Retinal pigment epithelial cell (primary cell): Measurements from ENCODE around the gene HARBI1.

Experiments used
- DNase-seq: peaks from one replicate; pipeline ENCODE4 v3.0.0-alpha.2; 2010; ENCODE audit warnings: low read depth
- H3K4me3 ChIP-seq: 2 replicates; pipeline ENCODE4 v1.5.1; 2011; ENCODE audit warnings: mild to moderate bottlenecking, low read length, control low read depth, moderate library complexity
- CTCF ChIP-seq: conservative IDR thresholded peaks from 2 replicates; pipeline ENCODE4 v1.5.1; 2011; ENCODE audit warnings: low read depth, low read length, control low read depth, inconsistent platforms

HARBI1 gene

GRCh38 chr11:46635557-46636139, 18.6 kb upstream of the HARBI1 start:
- no peak for TF ChIP-seq CTCF
- no peak for DNase-seq
- no peak overlapping the region for H3K4me3 ChIP-seq

- no peak for TF ChIP-seq CTCF
- DNase-seq, result no peak
- H3K4me3 ChIP-seq, result no peak overlapping the region
Observed at GRCh38 chr11:46633291-46634217, 16.5 kb upstream of the HARBI1 start.

DNA sequence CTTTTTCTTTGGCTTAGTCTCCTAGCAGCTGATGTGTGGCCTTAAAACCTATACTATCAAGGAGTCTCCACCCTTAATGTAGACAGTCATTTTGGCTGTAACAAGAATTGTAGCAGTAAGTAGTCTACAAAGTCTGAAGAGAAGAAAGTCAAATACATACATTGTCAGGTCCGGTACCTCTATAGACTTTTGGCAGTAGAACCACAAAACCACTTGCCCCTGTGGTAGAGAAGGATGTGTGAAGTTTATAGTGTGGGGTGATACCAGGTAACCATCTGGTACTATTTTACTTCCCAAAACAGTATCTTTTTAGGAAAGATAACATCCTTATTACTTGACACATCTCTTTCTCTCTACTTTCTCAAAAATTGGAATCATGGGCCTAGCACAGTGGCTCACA, 15.5 kb upstream of the HARBI1 start:
- DNase-seq, result no peak
- no peak for TF ChIP-seq CTCF
- H3K4me3 ChIP-seq, result no peak overlapping the region

DNA sequence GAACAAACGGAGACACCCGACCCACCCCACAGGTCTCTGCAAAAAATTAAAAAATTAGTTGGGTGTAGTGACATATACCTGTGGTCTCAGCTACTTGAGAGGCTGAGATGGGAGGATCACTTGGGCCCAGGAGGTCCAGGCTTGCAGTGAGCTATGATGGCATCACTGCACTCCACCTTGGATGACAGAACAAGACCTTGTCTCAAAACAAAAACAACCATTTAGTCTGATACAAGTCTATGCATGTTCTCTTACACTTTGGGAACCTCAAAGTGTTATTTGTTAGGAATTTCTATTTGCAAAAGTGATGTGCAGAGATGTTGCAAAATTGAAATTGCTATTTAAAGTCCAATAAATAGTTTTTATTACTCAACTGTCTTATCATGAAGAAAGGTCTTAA, 14.6 kb upstream of the HARBI1 start:
- no peak overlapping the region for H3K4me3 ChIP-seq
- no peak for DNase-seq
- TF ChIP-seq CTCF, result no peak

DNA sequence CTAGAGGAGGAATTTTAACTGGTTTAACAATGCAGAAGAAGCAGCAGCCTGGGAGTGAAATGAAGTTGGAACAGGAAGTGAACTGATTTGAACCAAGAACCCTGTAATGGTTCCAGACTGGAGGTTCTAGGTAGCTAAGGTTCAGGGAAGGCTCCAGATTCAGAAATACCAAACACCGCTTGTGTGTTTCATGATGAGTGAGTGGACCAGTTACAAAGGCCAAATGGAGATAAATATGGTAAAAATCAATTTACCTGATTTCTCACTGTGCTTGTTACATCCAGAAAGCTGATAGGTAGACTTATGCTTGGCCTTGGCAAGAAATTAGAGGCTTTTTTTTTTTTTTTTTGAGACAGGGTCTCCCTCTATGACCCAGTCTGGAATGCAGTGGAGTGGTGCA, 13.2 kb upstream of the HARBI1 start:
- no peak overlapping the region for H3K4me3 ChIP-seq
- no peak for TF ChIP-seq CTCF
- DNase-seq, result no peak

DNA sequence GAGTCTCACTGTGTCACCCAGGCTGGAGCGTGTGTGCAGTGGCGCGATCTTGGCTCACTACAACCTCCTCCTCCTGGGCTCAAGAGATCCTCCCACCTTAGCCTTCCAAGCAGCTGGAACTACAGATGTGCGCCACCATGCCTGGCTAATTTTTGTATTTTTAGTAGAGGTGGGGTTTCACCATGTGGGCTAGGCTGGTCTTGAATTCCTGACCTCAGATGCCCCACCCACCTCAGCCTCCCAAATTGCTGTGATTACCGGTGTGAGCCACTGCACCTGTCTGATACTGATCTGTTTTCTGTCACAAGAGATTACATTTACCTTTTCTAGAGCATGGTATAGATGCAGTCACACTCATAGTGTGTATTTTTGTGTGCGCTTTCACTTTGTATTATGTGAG, 11.9 kb upstream of the HARBI1 start:
- TF ChIP-seq CTCF, result no peak
- no peak for DNase-seq
- no peak overlapping the region for H3K4me3 ChIP-seq

GRCh38 chr11:46625406-46625805, 8.4 kb upstream of the HARBI1 start:
- no peak for TF ChIP-seq CTCF
- DNase-seq, result no peak
- H3K4me3 ChIP-seq, result no peak overlapping the region
